Stimulated activated CD4-positive, alpha-beta T cell treated with anti-CD3 and anti-CD28 coated beads, Interleukin-12 subunit alpha, Interleukin-12 subunit beta, amount 100 ng/mL, for 48 hours (primary cell): ENCODE data around the gene ENKUR.
"Not testable (repeated sequence)": the region's sequence is repeated elsewhere in the genome, so short reads cannot be mapped to it uniquely, and the experiment has no call there.

ENCODE experiments used
- DNase-seq, 3 donors: peaks; one replicate each; pipeline ENCODE4 v3.0.0-alpha.2; 2020; ENCODE audit warnings: low read depth in 2 of 3, low spot score in 1 of 3

Gene ENKUR

GRCh38 chr10:24979685-24980084 lies 36.3 kb downstream of the ENKUR start:
- no peak for DNase-seq

GRCh38 chr10:24974976-24975375 lies 41.0 kb downstream of the ENKUR start:
- no peak for DNase-seq

GRCh38 chr10:24973163-24973562 lies 42.8 kb downstream of the ENKUR start:
- DNase-seq = no peak

GRCh38 chr10:24971374-24971773 lies 44.6 kb downstream of the ENKUR start:
- DNase-seq = no peak

- no peak for DNase-seq
These were observed 46.1 kb downstream of the ENKUR start for GRCh38 chr10:24969841-24970281.

- DNase-seq = not testable (repeated sequence)
These were observed 47.0 kb downstream of the ENKUR start for GRCh38 chr10:24968951-24969350.

- no peak for DNase-seq
These were observed 47.6 kb downstream of the ENKUR start for GRCh38 chr10:24968349-24968748.

GRCh38 chr10:24966962-24967481 lies 48.9 kb downstream of the ENKUR start:
- DNase-seq = no peak

- DNase-seq = no peak
These were observed 50.9 kb downstream of the ENKUR start for GRCh38 chr10:24965051-24965450.

GRCh38 chr10:24963521-24964041 lies 52.4 kb downstream of the ENKUR start:
- DNase-seq = no peak

- DNase-seq = no peak
These were observed 53.0 kb downstream of the ENKUR start for GRCh38 chr10:24962995-24963394.

- DNase-seq = no peak
These were observed 54.4 kb downstream of the ENKUR start for GRCh38 chr10:24961582-24961981.

GRCh38 chr10:24959382-24959730 lies 56.6 kb downstream of the ENKUR start:
- no peak for DNase-seq

- DNase-seq = no peak
These were observed 57.1 kb downstream of the ENKUR start for GRCh38 chr10:24958721-24959381.

GRCh38 chr10:24958091-24958720 lies 57.8 kb downstream of the ENKUR start:
- no peak for DNase-seq

GRCh38 chr10:24957624-24958051 lies 58.3 kb downstream of the ENKUR start:
- DNase-seq = not testable (repeated sequence)

- DNase-seq = no peak
These were observed 62.3 kb downstream of the ENKUR start for GRCh38 chr10:24953675-24954074.

- peak in 2 of 3 donors; percentile 4 to 26 for DNase-seq
These were observed 63.0 kb downstream of the ENKUR start for GRCh38 chr10:24952707-24953645.

GRCh38 chr10:24952143-24952706 lies 63.7 kb downstream of the ENKUR start, which contains the start of gene PRTFDC1:
PRTFDC1 (minus strand) TSS chr10:24952606; CDS start chr10:24952575, 31 bp downstream.
- peak in 1 of 3 donors; percentile 12 for DNase-seq

- peak in 2 of 3 donors; percentile 7 to 26 for DNase-seq
These were observed 64.5 kb downstream of the ENKUR start for GRCh38 chr10:24951201-24952142.
